H9 (cell line): Measurements from ENCODE around the gene LARGE1. TPM values are rescaled to one million over a fixed set of nuclear protein-coding genes. Genes with fewer than 3 reads are reported as not detected.

Experiments
- DNase-seq: peaks from one replicate; pipeline ENCODE4 v3.0.0-alpha.2; 2017
- H2AFZ ChIP-seq: one replicate; pipeline ENCODE4 v1.6.1; 2013; ENCODE audit warnings: mild to moderate bottlenecking, low read length, control low read depth, moderate library complexity
- H2AK5ac ChIP-seq: 2 replicates; pipeline ENCODE4 v1.6.1; 2013; ENCODE audit warnings: low read length, control low read depth, mixed read lengths; ENCODE audit not compliant: insufficient read length
- H2BK120ac ChIP-seq: one replicate; pipeline ENCODE4 v1.6.1; 2013; ENCODE audit warnings: low read depth, mild to moderate bottlenecking, low read length, control low read depth, inconsistent platforms; ENCODE audit not compliant: poor library complexity, severe bottlenecking
- H2BK12ac ChIP-seq: 2 replicates; pipeline ENCODE4 v1.6.1; 2013; ENCODE audit warnings: low read length, control low read depth, mixed read lengths, low read depth; ENCODE audit not compliant: insufficient read length
- H2BK15ac ChIP-seq: 2 replicates; pipeline ENCODE4 v1.6.1; 2013; ENCODE audit warnings: low read depth, low read length, control low read depth
- H2BK20ac ChIP-seq: one replicate; pipeline ENCODE4 v1.6.1; 2013; ENCODE audit warnings: low read depth, mild to moderate bottlenecking, low read length, control low read depth, inconsistent platforms; ENCODE audit not compliant: poor library complexity, severe bottlenecking
- H2BK5ac ChIP-seq: 2 replicates; pipeline ENCODE4 v1.6.1; 2013; ENCODE audit warnings: low read length, control low read depth, mixed read lengths; ENCODE audit not compliant: insufficient read length
- H3K14ac ChIP-seq: 2 replicates; pipeline ENCODE4 v1.6.1; 2013; ENCODE audit warnings: low read length, control low read depth; ENCODE audit not compliant: insufficient read depth
- H3K18ac ChIP-seq: 2 replicates; pipeline ENCODE4 v1.6.1; 2013; ENCODE audit warnings: low read depth, mild to moderate bottlenecking, mixed read lengths, low read length, control low read depth; ENCODE audit not compliant: insufficient read length
- H3K23ac ChIP-seq: 2 replicates; pipeline ENCODE4 v1.6.1; 2013; ENCODE audit warnings: low read length, control low read depth, mixed read lengths, low read depth; ENCODE audit not compliant: insufficient read length
- H3K23me2 ChIP-seq: 2 replicates; pipeline ENCODE4 v1.6.1; 2013; ENCODE audit warnings: low read depth, mild to moderate bottlenecking, mixed read lengths, low read length, control low read depth; ENCODE audit not compliant: insufficient read length, poor library complexity, severe bottlenecking
- H3K27ac ChIP-seq: 2 replicates; pipeline ENCODE4 v1.5.1; 2013; ENCODE audit warnings: low read length, control low read depth, mixed read lengths, low read depth; ENCODE audit not compliant: insufficient read length
- H3K27me3 ChIP-seq: 2 replicates; pipeline ENCODE4 v1.6.1; 2013; ENCODE audit warnings: low read length, control low read depth, inconsistent platforms; ENCODE audit not compliant: insufficient read depth
- H3K4ac ChIP-seq: 2 replicates; pipeline ENCODE4 v1.6.1; 2013; ENCODE audit warnings: low read depth, mild to moderate bottlenecking, control low read depth, inconsistent platforms, low read length, moderate library complexity
- H3K4me1 ChIP-seq: 2 replicates; pipeline ENCODE4 v1.6.1; 2013; ENCODE audit warnings: low read length, control low read depth, inconsistent platforms; ENCODE audit not compliant: insufficient read depth
- H3K4me2 ChIP-seq: 2 replicates; pipeline ENCODE4 v1.6.1; 2013; ENCODE audit warnings: low read length, control low read depth, mixed read lengths; ENCODE audit not compliant: insufficient read length, insufficient read depth
- H3K56ac ChIP-seq: 2 replicates; pipeline ENCODE4 v1.6.1; 2013; ENCODE audit warnings: low read depth, mild to moderate bottlenecking, mixed read lengths, low read length, control low read depth; ENCODE audit not compliant: insufficient read length
- H3K79me1 ChIP-seq: 2 replicates; pipeline ENCODE4 v1.6.1; 2013; ENCODE audit warnings: low read depth, mild to moderate bottlenecking, moderate library complexity, low read length, control low read depth, inconsistent platforms; ENCODE audit not compliant: insufficient read depth, poor library complexity, severe bottlenecking
- H3K79me2 ChIP-seq: 2 replicates; pipeline ENCODE4 v1.6.1; 2013; ENCODE audit warnings: low read length, control low read depth, inconsistent platforms; ENCODE audit not compliant: insufficient read depth
- H3K9ac ChIP-seq: 2 replicates; pipeline ENCODE4 v1.6.1; 2013; ENCODE audit warnings: low read length, control low read depth, mixed read lengths; ENCODE audit not compliant: insufficient read length; ENCODE audit errors: extremely low read depth
- H3K9me3 ChIP-seq: one replicate; pipeline ENCODE4 v1.6.1; 2013; ENCODE audit warnings: low read depth, low read length, inconsistent platforms; ENCODE audit not compliant: control insufficient read depth
- H3T11ph ChIP-seq: one replicate; pipeline ENCODE4 v1.6.1; 2013; ENCODE audit warnings: mild to moderate bottlenecking, low read length, control low read depth, inconsistent platforms
- H4K20me1 ChIP-seq: one replicate; pipeline ENCODE4 v1.6.1; 2013; ENCODE audit not compliant: control insufficient read depth, insufficient read length, insufficient read depth
- H4K5ac ChIP-seq: 2 replicates; pipeline ENCODE4 v1.6.1; 2013; ENCODE audit warnings: low read depth, mild to moderate bottlenecking, mixed read lengths, low read length, control low read depth; ENCODE audit not compliant: insufficient read length
- H4K8ac ChIP-seq: replicated peaks from 2 replicates; pipeline ENCODE4 v1.6.1; 2013; ENCODE audit warnings: low read length, control low read depth, mixed read lengths, low read depth; ENCODE audit not compliant: insufficient read length
- H4K91ac ChIP-seq: 2 replicates; pipeline ENCODE4 v1.6.1; 2013; ENCODE audit warnings: low read depth, mild to moderate bottlenecking, moderate library complexity, mixed read lengths, low read length, control low read depth; ENCODE audit not compliant: insufficient read length
- H3K27ac Mint-ChIP-seq, 3 experiments: 2 replicates in 2 of 3; 3 replicates in 1 of 3; pipeline ENCODE4 v1.8.0; 2020 to 2021; ENCODE audit warnings: mixed read lengths in 3 of 3, mild to moderate bottlenecking in 1 of 3, moderate library complexity in 1 of 3
- H3K27me3 Mint-ChIP-seq: 2 replicates; pipeline ENCODE4 v1.8.0; 2021; ENCODE audit warnings: low read depth, mild to moderate bottlenecking, moderate library complexity, mixed read lengths
- H3K36me3 Mint-ChIP-seq, 3 experiments: 2 replicates in 2 of 3; 3 replicates in 1 of 3; pipeline ENCODE4 v1.8.0; 2020 to 2021; ENCODE audit warnings: low read depth in 3 of 3, mixed read lengths in 3 of 3; ENCODE audit not compliant: insufficient read depth in 1 of 3
- H3K4me1 Mint-ChIP-seq, 2 experiments: 2 replicates each; pipeline ENCODE4 v1.8.0; 2020; ENCODE audit warnings: mixed read lengths in 2 of 2
- H3K4me3 Mint-ChIP-seq, 2 experiments: 2 replicates in 1 of 2; 3 replicates in 1 of 2; pipeline ENCODE4 v1.8.0; 2020 to 2021; ENCODE audit warnings: mild to moderate bottlenecking in 2 of 2, mixed read lengths in 2 of 2, moderate library complexity in 1 of 2
- H3K9me3 Mint-ChIP-seq, 2 experiments: 2 replicates in 1 of 2; 3 replicates in 1 of 2; pipeline ENCODE4 v1.8.0; 2020; ENCODE audit warnings: mild to moderate bottlenecking in 2 of 2, mixed read lengths in 2 of 2, moderate library complexity in 1 of 2
- CTCF ChIP-seq: fragments of 200-600 bp; sonication (generic); conservative IDR thresholded peaks from 3 replicates; pipeline ENCODE4 v1.8.0; 2021; ENCODE audit warnings: antibody characterized with exemption, mild to moderate bottlenecking
- WGBS: extraction: QIAGEN DNeasy Blood & Tissue Kit; methylation state at CpG from one replicate; pipeline ENCODE4 v1.1.7; 2013; ENCODE audit warnings: missing lambda C conversion rate, low lambda C conversion rate, mixed read lengths; ENCODE audit not compliant: insufficient read length; ENCODE audit errors: extremely low coverage; 5-methylcytosine and 5-hydroxymethylcytosine counted together
- total RNA-seq: library from RNA; stranded (reverse); gene quantifications from 2 replicates; pipeline ENCODE4 v1.2.1, GENCODE V29; 2021

The LARGE1 gene
- total RNA-seq, 1 experiment from 2014 or later, result 43.5 TPM

GRCh38 chr22:33851240-33851639 lies 69.0 kb downstream of the LARGE1 start:
- Mint-ChIP-seq H3K4me1 (peaks cover 75 to 86% of the 10 kb centered on the region in 2 experiments), H3K27me3 (no peaks in the 10 kb centered on the region), H3K9me3 (no peaks in the 10 kb centered on the region), H3K27ac (peak overlapping the region; percentile 92 to 99 (median 96)), H3K36me3 (peaks cover 2 to 6% (median 4%) of the 10 kb centered on the region in 3 experiments; a peak in 6 of 7 replicates), H3K4me3 (peak overlapping the region in 1 of 2 experiments; percentile 64; a peak in 3 of 5 replicates)
- Histone ChIP-seq H3K14ac (peak overlapping the region; percentile 96; the same call in 1 of the 2 replicates), H3K4me2 (peak overlapping the region; percentile 58), H3K27ac (peak overlapping the region; percentile 90), H3K23ac (peak overlapping the region; percentile 16), H2AK5ac (no peak overlapping the region), H3K56ac (peak overlapping the region; percentile 24), H3K9ac (peak overlapping the region; percentile 33), H3K79me1 (no peaks in the 10 kb centered on the region), H3K4ac (peak overlapping the region; percentile 35; the same call in 1 of the 2 replicates), H2BK15ac (no peak overlapping the region), H2AFZ (no peak overlapping the region), H3K9me3 (no peaks in the 10 kb centered on the region), H4K5ac (peak overlapping the region; percentile 43), H3K27me3 (no peaks in the 10 kb centered on the region), H3K18ac (peak overlapping the region; percentile 97), H3T11ph (peak overlapping the region; percentile 75), H4K8ac (no peak overlapping the region), H2BK120ac (peak overlapping the region; percentile 75), H3K79me2 (peaks cover 32% of the 10 kb centered on the region; the same call in 1 of the 2 replicates), H2BK5ac (peak overlapping the region; percentile 12), H3K4me1 (peaks cover 30% of the 10 kb centered on the region), H2BK12ac (peak overlapping the region; percentile 98), H4K91ac (peak overlapping the region; percentile 95), H3K23me2 (peaks cover 3% of the 10 kb centered on the region), H4K20me1 (no peaks in the 10 kb centered on the region), H2BK20ac (peak overlapping the region; percentile 98)
- no peak for DNase-seq
- WGBS, result no CpG with 5 or more reads among the region's 5 CpGs
- no peak for TF ChIP-seq CTCF
